HEK293 (cell line): ENCODE results near the gene CAPNS1.

Experiments used
- CTCF ChIA-PET: fragments of 350-600 bp; formaldehyde crosslinking; extraction: SDS; loops from one replicate; lab custom pipeline; 2021; ENCODE audit warnings: antibody characterized with exemption; lab: Yijun Ruan, JAX
- POLR2A ChIA-PET: fragments of 300-600 bp; formaldehyde crosslinking; extraction: SDS; loops from one replicate; lab custom pipeline; 2020; ENCODE audit warnings: antibody characterized with exemption, inconsistent platforms; lab: Yijun Ruan, JAX
- H3K27ac ChIP-seq: fragments of 200-500 bp; sonication (Bioruptor generic); 2 replicates; pipeline ENCODE4 v1.5.1; 2014; ENCODE audit warnings: low read depth, low read length, control low read depth, inconsistent platforms; ENCODE audit errors: extremely low read depth
- H3K36me3 ChIP-seq, 2 experiments: fragments of 200-500 bp in 1 of 2; sonication (Bioruptor generic) in 1 of 2; 1 replicate in 1 of 2; 2 replicates in 1 of 2; pipeline ENCODE4 v1.5.1; 2014 to 2017; ENCODE audit warnings: inconsistent platforms in 2 of 2, low read length in 2 of 2; ENCODE audit not compliant: control insufficient read depth in 2 of 2, insufficient read depth in 1 of 2
- H3K4me1 ChIP-seq: fragments of 200-500 bp; sonication (Bioruptor generic); 2 replicates; pipeline ENCODE4 v1.5.1; 2014; ENCODE audit warnings: mild to moderate bottlenecking, low read length, inconsistent platforms; ENCODE audit not compliant: control insufficient read depth, insufficient read depth
- H3K4me3 ChIP-seq: 2 replicates; pipeline ENCODE4 v1.5.1; 2011; ENCODE audit warnings: low read depth, mild to moderate bottlenecking, control low read depth, low read length, moderate library complexity
- H3K9me3 ChIP-seq: fragments of 200-500 bp; sonication (Bioruptor generic); 2 replicates; pipeline ENCODE4 v1.5.1; 2014; ENCODE audit warnings: low read depth, low read length, inconsistent platforms; ENCODE audit not compliant: control insufficient read depth, insufficient read depth
- KLF1 ChIP-seq: fragments of 450-650 bp; formaldehyde crosslinking; IDR thresholded peaks from 2 replicates; pipeline ENCODE4 v1.5.1; 2016; ENCODE audit warnings: missing biosample characterization, missing genetic modification characterization
- KLF7 ChIP-seq: fragments of 450-650 bp; formaldehyde crosslinking; IDR thresholded peaks from 2 replicates; pipeline ENCODE4 v1.5.1; 2016; ENCODE audit warnings: missing biosample characterization, missing genetic modification characterization, borderline replicate concordance
- KLF9 ChIP-seq: fragments of 450-650 bp; formaldehyde crosslinking; IDR thresholded peaks from 2 replicates; pipeline ENCODE4 v1.5.1; 2016; ENCODE audit warnings: missing biosample characterization, missing genetic modification characterization, low read depth
- OVOL3 ChIP-seq: fragments of 450-650 bp; formaldehyde crosslinking; IDR thresholded peaks from 2 replicates; pipeline ENCODE4 v1.5.1; 2016; ENCODE audit warnings: missing biosample characterization, missing genetic modification characterization
- PRDM10 ChIP-seq: fragments of 450-650 bp; formaldehyde crosslinking; IDR thresholded peaks from 2 replicates; pipeline ENCODE4 v1.5.1; 2016; ENCODE audit warnings: missing biosample characterization, missing genetic modification characterization
- SP2 ChIP-seq: fragments of 450-650 bp; formaldehyde crosslinking; IDR thresholded peaks from 2 replicates; pipeline ENCODE4 v1.5.1; 2016; ENCODE audit warnings: missing biosample characterization, missing genetic modification characterization
- ZBTB20 ChIP-seq: fragments of 450-650 bp; formaldehyde crosslinking; IDR thresholded peaks from 2 replicates; pipeline ENCODE4 v1.5.1; 2016; ENCODE audit warnings: missing biosample characterization, missing genetic modification characterization
- ZFP37 ChIP-seq: fragments of 450-650 bp; formaldehyde crosslinking; IDR thresholded peaks from 2 replicates; pipeline ENCODE4 v1.5.1; 2016; ENCODE audit warnings: missing biosample characterization, missing genetic modification characterization
- ZNF280D ChIP-seq: fragments of 450-650 bp; formaldehyde crosslinking; IDR thresholded peaks from 2 replicates; pipeline ENCODE4 v1.5.1; 2016; ENCODE audit warnings: missing biosample characterization, missing genetic modification characterization
- ZNF341 ChIP-seq: fragments of 450-650 bp; formaldehyde crosslinking; IDR thresholded peaks from 2 replicates; pipeline ENCODE4; 2016; ENCODE audit warnings: low read depth, missing biosample characterization, missing genetic modification characterization
- ZNF398 ChIP-seq: fragments of 450-650 bp; formaldehyde crosslinking; IDR thresholded peaks from 2 replicates; pipeline ENCODE4 v1.5.1; 2017; ENCODE audit warnings: missing biosample characterization, missing genetic modification characterization
- ZNF423 ChIP-seq: fragments of 450-650 bp; formaldehyde crosslinking; IDR thresholded peaks from 2 replicates; pipeline ENCODE4 v1.5.1; 2016; ENCODE audit warnings: missing biosample characterization, missing genetic modification characterization
- ZNF449 ChIP-seq: fragments of 450-650 bp; formaldehyde crosslinking; IDR thresholded peaks from 2 replicates; pipeline ENCODE4 v1.5.1; 2017; ENCODE audit warnings: missing biosample characterization, mild to moderate bottlenecking, missing genetic modification characterization, moderate library complexity
- ZNF530 ChIP-seq: fragments of 450-650 bp; formaldehyde crosslinking; IDR thresholded peaks from 2 replicates; pipeline ENCODE4 v1.5.1; 2016; ENCODE audit warnings: low read depth, missing biosample characterization, missing genetic modification characterization
- ZNF548 ChIP-seq: fragments of 450-650 bp; formaldehyde crosslinking; IDR thresholded peaks from 2 replicates; pipeline ENCODE4 v1.5.1; 2016; ENCODE audit warnings: missing biosample characterization, missing genetic modification characterization
- ZNF629 ChIP-seq: fragments of 450-650 bp; formaldehyde crosslinking; IDR thresholded peaks from 2 replicates; pipeline ENCODE4 v1.5.1; 2017; ENCODE audit warnings: missing biosample characterization, missing genetic modification characterization
- TF ChIP-seq, protein P1 (sequence below): fragments of 450-650 bp; formaldehyde crosslinking; IDR thresholded peaks from 2 replicates; pipeline ENCODE4 v1.5.1; 2017; ENCODE audit warnings: missing biosample characterization, missing genetic modification characterization
- TF ChIP-seq, protein P2 (sequence below): fragments of 450-650 bp; formaldehyde crosslinking; optimal IDR thresholded peaks from 2 replicates; pipeline ENCODE3; 2016; ENCODE audit warnings: missing biosample characterization, mild to moderate bottlenecking, missing genetic modification characterization

The CAPNS1 gene

DNA sequence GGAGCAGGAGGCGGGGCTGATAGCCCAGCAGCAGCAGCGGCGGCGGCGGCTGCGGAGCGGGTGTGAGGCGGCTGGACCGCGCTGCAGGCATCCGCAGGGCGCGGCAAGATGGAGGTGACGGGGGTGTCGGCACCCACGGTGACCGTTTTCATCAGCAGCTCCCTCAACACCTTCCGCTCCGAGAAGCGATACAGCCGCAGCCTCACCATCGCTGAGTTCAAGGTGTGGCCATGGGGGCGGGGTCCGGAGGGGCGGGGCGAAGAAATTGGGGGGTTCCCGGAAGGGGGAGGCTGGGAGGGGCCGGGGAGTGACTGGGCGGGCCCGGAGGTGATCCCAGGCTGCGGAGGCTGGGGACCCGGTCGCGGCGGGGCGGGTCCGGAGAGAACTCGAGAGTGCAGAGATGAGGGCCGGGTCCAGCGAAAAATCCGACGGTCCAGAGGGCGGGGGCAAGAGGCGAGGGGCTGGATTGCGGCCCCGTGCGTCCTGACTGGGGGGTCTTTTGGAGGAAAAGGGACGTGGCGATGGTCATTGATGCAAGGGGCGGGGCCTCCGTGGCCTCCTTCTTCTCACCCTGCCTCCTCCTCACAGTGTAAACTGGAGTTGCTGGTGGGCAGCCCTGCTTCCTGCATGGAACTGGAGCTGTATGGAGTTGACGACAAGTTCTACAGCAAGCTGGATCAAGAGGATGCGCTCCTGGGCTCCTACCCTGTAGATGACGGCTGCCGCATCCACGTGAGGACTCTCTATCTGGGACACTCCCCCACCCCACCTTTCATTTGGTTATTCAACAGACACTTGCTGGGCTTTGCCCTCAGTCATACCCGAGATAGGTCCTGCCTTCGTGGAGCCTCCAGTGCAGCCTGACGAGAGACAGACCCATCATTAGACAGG, 24.2 kb upstream of the CAPNS1 start, which contains the start of gene TBCB:
TSS of gene TBCB (plus strand) at position 16 of the 891 bp plus-strand sequence. CDS start at position 109, 93 bp downstream.
- Histone ChIP-seq H3K9me3 (no peaks in the 10 kb centered on the region), H3K27ac (peak within 1 kb of the TSS; percentile 92), H3K36me3 (peaks cover 60 to 65% of the 10 kb centered on the region in 2 experiments), H3K4me3 (peak within 1 kb of the TSS; percentile 58), H3K4me1 (peaks cover 35% of the 10 kb centered on the region)
- ChIA-PET CTCF (interaction anchor here (0.6 to 5.1 kb wide), 9 partner anchors 11 to 1600 kb away, joined by 3 to 49 read pairs (median 4); partner anchors contain the start of genes ALKBH6 and THAP8), POLR2A (interaction anchor here (0.5 to 4.5 kb wide), 45 partner anchors 9 to 962 kb away, joined by 3 to 96 read pairs (median 4); partner anchors contain the start of genes ALKBH6, CAPNS1, COX6B1 and LIN37)
- TF ChIP-seq, protein P1, sequence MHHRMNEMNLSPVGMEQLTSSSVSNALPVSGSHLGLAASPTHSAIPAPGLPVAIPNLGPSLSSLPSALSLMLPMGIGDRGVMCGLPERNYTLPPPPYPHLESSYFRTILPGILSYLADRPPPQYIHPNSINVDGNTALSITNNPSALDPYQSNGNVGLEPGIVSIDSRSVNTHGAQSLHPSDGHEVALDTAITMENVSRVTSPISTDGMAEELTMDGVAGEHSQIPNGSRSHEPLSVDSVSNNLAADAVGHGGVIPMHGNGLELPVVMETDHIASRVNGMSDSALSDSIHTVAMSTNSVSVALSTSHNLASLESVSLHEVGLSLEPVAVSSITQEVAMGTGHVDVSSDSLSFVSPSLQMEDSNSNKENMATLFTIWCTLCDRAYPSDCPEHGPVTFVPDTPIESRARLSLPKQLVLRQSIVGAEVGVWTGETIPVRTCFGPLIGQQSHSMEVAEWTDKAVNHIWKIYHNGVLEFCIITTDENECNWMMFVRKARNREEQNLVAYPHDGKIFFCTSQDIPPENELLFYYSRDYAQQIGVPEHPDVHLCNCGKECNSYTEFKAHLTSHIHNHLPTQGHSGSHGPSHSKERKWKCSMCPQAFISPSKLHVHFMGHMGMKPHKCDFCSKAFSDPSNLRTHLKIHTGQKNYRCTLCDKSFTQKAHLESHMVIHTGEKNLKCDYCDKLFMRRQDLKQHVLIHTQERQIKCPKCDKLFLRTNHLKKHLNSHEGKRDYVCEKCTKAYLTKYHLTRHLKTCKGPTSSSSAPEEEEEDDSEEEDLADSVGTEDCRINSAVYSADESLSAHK, result 0 out of 2 replicates have a peak, but pooled peaks have one; percentile 40
- peak; percentile 84; the same call in 1 of the 2 replicates for TF ChIP-seq ZBTB20 (tag by site-specific recombination)
- TF ChIP-seq ZFP37 (tag by site-specific recombination), result 0 out of 2 replicates have a peak, but pooled peaks have one; percentile 34
- TF ChIP-seq, protein P2, sequence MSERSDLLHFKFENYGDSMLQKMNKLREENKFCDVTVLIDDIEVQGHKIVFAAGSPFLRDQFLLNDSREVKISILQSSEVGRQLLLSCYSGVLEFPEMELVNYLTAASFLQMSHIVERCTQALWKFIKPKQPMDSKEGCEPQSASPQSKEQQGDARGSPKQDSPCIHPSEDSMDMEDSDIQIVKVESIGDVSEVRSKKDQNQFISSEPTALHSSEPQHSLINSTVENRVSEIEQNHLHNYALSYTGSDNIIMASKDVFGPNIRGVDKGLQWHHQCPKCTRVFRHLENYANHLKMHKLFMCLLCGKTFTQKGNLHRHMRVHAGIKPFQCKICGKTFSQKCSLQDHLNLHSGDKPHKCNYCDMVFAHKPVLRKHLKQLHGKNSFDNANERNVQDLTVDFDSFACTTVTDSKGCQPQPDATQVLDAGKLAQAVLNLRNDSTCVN (tag by site-specific recombination), result peak; percentile 81
- TF ChIP-seq ZNF341, result peak; percentile 17; the same call in 1 of the 2 replicates
- TF ChIP-seq PRDM10 (tag by site-specific recombination), result peak; percentile 79
- TF ChIP-seq ZNF629 (tag by site-specific recombination), result no peak
- TF ChIP-seq ZNF280D (tag by site-specific recombination), result no peak
- 0 out of 2 replicates have a peak, but pooled peaks have one; percentile 33 for TF ChIP-seq ZNF423
- peak; percentile 87 for TF ChIP-seq SP2 (tag by site-specific recombination)
- TF ChIP-seq ZNF398 (tag by site-specific recombination), result peak; percentile 67; the same call in 1 of the 2 replicates
- TF ChIP-seq ZNF548 (tag by site-specific recombination), result no peak
- no peak for TF ChIP-seq ZNF530 (tag by site-specific recombination)
- no peak; the same call in 1 of the 2 replicates for TF ChIP-seq OVOL3 (tag by site-specific recombination)
- TF ChIP-seq KLF7 (tag by site-specific recombination), result peak; percentile 95
- peak; percentile 67; the same call in 1 of the 2 replicates for TF ChIP-seq ZNF449 (tag by site-specific recombination)
- peak; percentile 98 for TF ChIP-seq KLF9 (tag by site-specific recombination)
- TF ChIP-seq KLF1 (tag by site-specific recombination), result peak; percentile 96
